Measurements from ENCODE around the gene KCNJ1. TPM values are rescaled to one million over a fixed set of nuclear protein-coding genes. Genes with fewer than 3 reads are reported as not detected.
A peak's percentile ranks its signal among the peaks of the same experiment; 100 is the strongest.

KCNJ1 gene
- total and polyA plus RNA-seq, 10 donors = 0.02 to 0.09 (median 0.03) TPM; not detected in 7

- Histone ChIP-seq H3K4me1 (peaks cover 34 to 79% (median 65%) of the 10 kb centered on the region in 6 donors), H3K27ac (peak overlapping the region; percentile 33 to 84 (median 75)), H3K36me3 (no peaks in the 10 kb centered on the region), H3K4me3 (peak overlapping the region in 4 of 8 donors; percentile 15 to 54 (median 17)), H3K9me3 (no peaks in the 10 kb centered on the region), H3K27me3 (replicated peaks in 1 of 7) (no peaks in the 10 kb centered on the region)
- peak; percentile 92 for DNase-seq
- TF ChIP-seq POLR2A (IDR thresholded peaks at IDR 0.05) (no peak), CTCF (IDR thresholded peaks at IDR 0.05 in 8 of 11, conservative IDR thresholded peaks at IDR 0.05 in 3 of 11) (peak; percentile 76 to 94 (median 88)), POLR2AphosphoS5 (IDR thresholded peaks at IDR 0.05) (peak in 1 of 3 donors; percentile 67)
- intact Hi-C loops (cut with DNase I; ENCODE audit: low total_unique reads) = loop anchor here (10.0 kb wide), 1 partner anchor 667 kb away; no protein-coding TSS in a partner anchor
- WGBS, 5 donors = 25 to 37% (median 29%) methylated on average over 14 of the region's 14 CpGs
These were observed 35.6 kb downstream of the KCNJ1 start for GRCh38 chr11:128831174-128832120.

- Histone ChIP-seq H3K9me3 (no peaks in the 10 kb centered on the region), H3K27ac (peak overlapping the region; percentile 33 to 84 (median 75)), H3K4me1 (peaks cover 29 to 70% (median 60%) of the 10 kb centered on the region in 6 donors), H3K4me3 (peak overlapping the region in 4 of 8 donors; percentile 15 to 54 (median 17)), H3K27me3 (replicated peaks in 1 of 7) (no peaks in the 10 kb centered on the region), H3K36me3 (no peaks in the 10 kb centered on the region)
- 51 to 68% (median 53%) methylated on average over 11 of the region's 11 CpGs for WGBS, 5 donors
- no peak for DNase-seq
- intact Hi-C loops (cut with DNase I; ENCODE audit: low total_unique reads) = loop anchor here (10.0 kb wide), 1 partner anchor 666 kb away; no protein-coding TSS in a partner anchor
- no peak for TF ChIP-seq POLR2A (IDR thresholded peaks at IDR 0.05)
- TF ChIP-seq POLR2AphosphoS5 (IDR thresholded peaks at IDR 0.05) = no peak
- no peak for TF ChIP-seq CTCF (IDR thresholded peaks at IDR 0.05 in 8 of 11, conservative IDR thresholded peaks at IDR 0.05 in 3 of 11)
These were observed 36.6 kb downstream of the KCNJ1 start for GRCh38 chr11:128830290-128831173.

- DNase-seq = no peak
- Histone ChIP-seq H3K9me3 (no peaks in the 10 kb centered on the region), H3K27ac (peak overlapping the region in 6 of 8 donors; percentile 41 to 84 (median 65)), H3K27me3 (replicated peaks in 1 of 7) (peaks cover 0 to 7% (median 0%) of the 10 kb centered on the region in 7 donors), H3K4me1 (peaks cover 24 to 65% (median 38%) of the 10 kb centered on the region in 6 donors), H3K4me3 (no peak overlapping the region), H3K36me3 (peaks cover 0 to 5% (median 0%) of the 10 kb centered on the region in 6 donors)
- intact Hi-C loops (cut with DNase I; ENCODE audit: low total_unique reads) = no loop called here
- no peak for TF ChIP-seq CTCF (IDR thresholded peaks at IDR 0.05 in 8 of 11, conservative IDR thresholded peaks at IDR 0.05 in 3 of 11)
- TF ChIP-seq POLR2AphosphoS5 (IDR thresholded peaks at IDR 0.05) = no peak
- no peak for TF ChIP-seq POLR2A (IDR thresholded peaks at IDR 0.05)
- WGBS, 5 donors = 64 to 91% (median 86%) methylated on average over 4 of the region's 4 CpGs
These were observed 38.7 kb downstream of the KCNJ1 start for GRCh38 chr11:128828350-128828749.
